Left cardiac atrium (tissue), 4 donors: ENCODE results near the gene LZTS3. TPM values are rescaled to one million over a fixed set of nuclear protein-coding genes. Genes with fewer than 3 reads are reported as not detected.
"Not testable (repeated sequence)": the region's sequence is repeated elsewhere in the genome, so short reads cannot be mapped to it uniquely, and the experiment has no call there.

Experiments
- ATAC-seq, 2 donors: fragments of 200-7000 bp; cut with Tn5 transposase; one replicate each; pipeline ENCODE4 v1.9.1; 2020; ENCODE audit warnings: mild to moderate bottlenecking in 2 of 2, moderate library complexity in 2 of 2
- DNase-seq: peaks from one replicate; pipeline ENCODE4 v3.0.0-alpha.2; 2020
- intact Hi-C, 2 donors: fragments of 100-400 bp; cut with DNase I; formaldehyde crosslinking; loops; one replicate each; pipeline versions ENCODE4 v1.14.1 to v1.15.1; 2022 to 2023
- total RNA-seq, 2 donors: library from RNA; stranded (reverse); fragmentation: NEBNext Ultra II Directional; extraction: Animal tissue kit (Norgen Biotek cat#: 25700); gene quantifications; one replicate each; pipeline ENCODE4 v1.2.1, GENCODE V29; 2021
- donor health status: DM: no; HTN: yes; CAD: no.
- donor health status: DM: no; HTN: yes; CAD: no; lungs with severe emphysema.
- donor health status: DM: yes; HTN: yes; CAD: no.
- donor health status: Dilated cardiomyopathy.

Gene LZTS3
- total RNA-seq, 2 donors from 2014 or later: 12.0 to 13.2 TPM

DNA sequence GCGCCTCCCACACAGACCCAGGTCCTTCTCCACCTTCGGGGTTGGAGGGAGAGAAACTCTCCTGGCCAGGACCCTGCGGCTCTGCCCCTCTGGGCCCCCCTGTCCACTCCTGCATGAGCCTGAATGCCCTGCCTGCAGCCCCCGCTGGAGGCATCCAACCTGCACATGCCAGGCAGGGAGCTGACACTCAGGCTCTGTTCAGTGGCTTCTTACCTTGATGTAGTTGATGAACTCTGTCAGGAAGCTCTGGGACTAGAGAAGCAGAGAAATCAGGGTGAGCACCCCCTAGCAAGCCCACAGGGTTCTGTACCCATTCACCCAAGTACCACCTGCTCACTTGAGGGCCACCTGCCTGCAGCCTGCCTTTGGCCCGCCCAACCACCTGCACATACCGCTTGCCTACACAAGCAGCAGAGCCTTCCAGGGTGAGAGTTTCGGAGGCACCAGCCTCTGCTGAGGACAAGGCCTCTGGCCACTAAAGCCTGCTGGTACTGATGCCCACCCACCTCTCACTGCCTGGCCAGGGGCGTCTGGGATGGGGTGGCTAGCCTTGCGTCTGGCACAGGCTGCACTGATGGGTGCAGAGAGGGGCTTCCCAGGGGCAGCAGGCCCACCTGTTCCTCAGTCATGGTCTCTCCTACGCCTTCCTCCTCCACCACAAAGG lies 21.4 kb upstream of the LZTS3 start:
- DNase-seq (no peak), ATAC-seq (no peak)
- intact Hi-C loops: no loop called here

DNA sequence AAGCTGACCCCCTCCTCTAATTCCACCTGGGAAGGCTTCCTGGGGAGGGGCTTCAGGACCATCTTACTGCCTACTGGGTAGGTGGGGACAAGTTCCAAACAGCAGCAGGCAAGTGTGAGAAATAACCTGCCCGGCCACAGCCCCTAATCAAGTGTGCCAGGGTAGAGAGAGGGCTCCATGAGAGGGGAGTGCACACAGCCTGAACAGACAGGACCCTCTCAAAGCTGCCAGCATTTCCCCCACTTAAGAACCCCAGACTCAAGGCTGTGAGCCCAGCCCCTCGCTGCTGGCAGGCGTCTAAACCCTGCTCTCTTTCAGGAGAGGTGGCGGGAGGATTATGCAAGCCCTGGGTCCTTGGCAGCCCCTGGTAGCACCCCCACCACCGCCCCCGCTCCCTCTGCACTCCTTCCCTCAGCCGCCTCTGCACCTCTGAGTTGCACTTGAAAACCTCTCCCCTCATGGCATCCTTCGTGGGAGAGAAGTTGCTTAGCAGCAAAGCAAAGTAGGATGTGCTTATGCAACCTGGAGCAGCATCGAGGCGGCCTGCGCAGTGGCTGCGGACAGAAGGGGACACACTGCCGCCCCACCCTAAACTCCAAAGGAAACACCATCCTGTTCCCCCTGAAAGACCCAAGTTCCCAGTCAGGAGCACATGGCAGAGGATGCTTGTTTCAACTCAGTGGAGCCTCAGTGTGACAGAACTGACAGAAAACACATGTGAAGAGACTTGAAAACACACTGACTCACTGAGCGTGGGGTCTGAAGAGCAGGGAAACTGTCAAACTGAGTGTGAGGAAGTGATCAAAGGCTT lies 20.7 kb upstream of the LZTS3 start:
- intact Hi-C loops: no loop called here
- DNase-seq: no peak
- no peak for ATAC-seq

DNA sequence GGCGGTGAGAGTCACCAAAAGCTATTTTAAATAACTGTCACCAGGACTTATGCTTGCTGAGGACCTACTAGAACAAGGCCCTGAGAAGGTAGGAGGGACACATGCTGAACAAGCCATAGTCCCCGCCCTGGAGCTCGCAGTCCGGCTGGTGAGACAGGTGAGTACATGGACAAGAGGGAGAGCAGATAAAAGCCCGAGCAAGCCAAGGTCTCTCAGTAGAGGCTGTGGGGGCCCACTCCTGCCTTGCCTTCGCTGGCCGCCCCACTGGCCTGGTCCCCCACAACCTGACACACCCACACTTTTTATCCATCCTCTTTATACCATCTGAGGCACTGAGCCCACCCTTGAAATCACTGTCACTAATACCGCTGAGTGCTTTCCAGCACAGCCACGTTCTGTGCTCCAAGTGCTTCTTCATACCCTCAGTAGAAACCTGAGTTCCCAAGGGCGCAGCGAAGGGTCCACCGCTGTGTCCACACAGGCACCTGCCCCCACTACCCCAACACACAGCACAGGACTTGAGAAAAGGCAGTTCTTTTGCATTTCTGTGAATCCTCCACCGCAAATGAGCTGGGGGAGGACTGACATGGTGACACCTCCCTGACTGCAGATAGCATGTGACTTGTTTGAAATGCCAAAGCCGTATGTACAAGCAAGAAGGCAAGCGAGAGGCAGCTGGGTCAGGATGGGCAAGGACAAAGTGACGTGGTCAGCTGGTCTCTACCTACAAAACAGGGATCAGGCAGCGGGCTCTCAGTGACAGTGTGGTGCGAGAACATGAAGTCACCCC lies 19.1 kb upstream of the LZTS3 start:
- DNase-seq: no peak
- ATAC-seq: no peak
- intact Hi-C loops: no loop called here

DNA sequence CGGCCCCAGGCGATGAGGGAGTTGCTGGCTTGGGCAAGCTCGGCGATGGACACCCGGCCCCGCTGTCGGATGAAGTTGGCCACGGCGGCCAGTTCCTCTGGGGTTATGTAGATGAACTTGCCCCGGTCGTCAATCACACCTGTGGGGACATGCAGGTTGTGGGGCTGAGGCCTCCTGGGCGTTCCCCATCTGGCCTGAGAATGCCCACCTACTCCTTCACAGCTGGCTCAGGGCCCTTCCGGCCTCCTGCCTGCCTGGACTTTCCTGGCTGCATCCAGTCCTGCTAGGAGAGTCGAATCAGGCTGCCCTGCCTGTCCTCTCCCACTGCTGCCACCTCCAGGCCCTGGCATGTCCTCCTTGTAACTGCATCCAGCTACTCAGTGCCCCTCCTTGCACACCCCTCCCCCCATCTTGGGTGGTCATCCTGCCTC lies 17.3 kb upstream of the LZTS3 start:
- intact Hi-C loops: no loop called here
- ATAC-seq (no peak), DNase-seq (no peak)

DNA sequence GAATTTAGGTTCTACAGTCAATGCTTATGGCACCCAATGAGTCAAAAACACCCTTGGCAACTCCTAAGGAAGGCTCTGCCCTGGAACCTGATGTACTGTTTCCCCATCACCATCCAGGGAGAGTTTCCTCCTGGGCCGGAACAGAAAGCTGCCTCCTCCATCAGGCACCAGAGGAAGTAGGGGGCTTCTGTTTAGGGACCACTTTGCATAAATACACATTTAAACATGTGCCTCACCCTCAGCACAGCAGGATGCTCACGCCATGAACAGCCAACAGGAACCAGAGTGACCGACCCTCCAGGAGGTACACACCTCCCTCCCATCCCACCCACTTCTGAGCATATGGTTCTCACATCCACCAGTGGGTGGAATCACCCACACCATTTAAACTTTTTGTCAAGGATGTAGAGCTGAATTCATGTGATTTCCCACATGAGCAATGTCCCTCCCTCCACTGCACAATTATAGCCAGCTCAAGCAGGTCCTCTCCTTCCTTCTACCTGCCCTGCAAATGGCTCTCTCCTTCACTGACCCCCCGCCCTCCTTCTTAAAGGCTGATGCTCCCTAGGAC lies 16.3 kb upstream of the LZTS3 start:
- DNase-seq (no peak), ATAC-seq (no peak)
- intact Hi-C loops: no loop called here

DNA sequence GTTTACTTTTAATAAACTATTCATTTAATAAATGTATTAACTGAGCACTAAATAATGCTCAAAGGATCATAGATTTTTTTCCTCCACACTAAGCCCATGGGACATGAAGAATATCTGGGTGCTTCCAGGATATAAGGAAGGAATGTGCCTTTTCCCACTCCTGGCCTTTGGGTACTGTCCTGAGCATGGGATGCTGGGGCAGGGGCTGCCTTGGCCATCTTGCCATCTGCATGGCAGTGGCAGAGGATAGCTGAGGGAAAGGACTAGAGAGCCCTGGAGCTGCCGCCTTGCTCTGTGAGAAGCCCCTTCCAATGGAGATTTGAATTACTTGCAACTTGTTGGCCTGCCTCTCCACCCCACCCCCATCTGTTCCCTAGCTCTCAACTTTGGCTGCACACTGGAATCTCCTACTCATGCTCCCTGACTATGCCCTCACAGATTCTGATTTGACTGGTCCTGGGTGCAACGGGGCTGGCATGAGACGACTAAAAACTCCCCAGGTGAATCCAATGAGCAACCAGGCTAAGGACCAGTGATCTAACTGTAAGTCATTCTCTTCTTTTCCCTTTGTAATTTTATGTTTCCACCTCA lies 15.6 kb upstream of the LZTS3 start:
- intact Hi-C loops: no loop called here
- DNase-seq: no peak
- no peak for ATAC-seq

DNA sequence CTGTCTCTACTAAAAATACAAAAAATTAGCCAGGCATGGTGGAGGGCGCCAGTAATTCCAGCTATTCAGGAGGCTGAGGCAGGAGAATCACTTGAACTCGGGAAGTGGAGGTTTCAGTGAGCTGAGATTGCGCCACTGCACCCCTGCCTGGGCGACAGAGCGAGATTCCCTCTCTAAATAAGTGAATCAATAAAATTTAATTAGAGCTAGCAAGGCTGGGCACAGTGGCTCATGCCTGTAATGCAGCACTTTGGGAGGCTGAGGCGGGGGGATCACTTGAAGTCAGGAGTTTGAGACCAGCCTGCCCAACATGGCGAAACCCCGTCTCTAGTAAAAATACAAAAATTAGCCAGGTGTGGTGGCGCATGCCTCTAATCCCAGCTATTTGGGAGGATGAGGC lies 14.5 kb upstream of the LZTS3 start:
- intact Hi-C loops, DNase-seq: not testable (repeated sequence)

DNA sequence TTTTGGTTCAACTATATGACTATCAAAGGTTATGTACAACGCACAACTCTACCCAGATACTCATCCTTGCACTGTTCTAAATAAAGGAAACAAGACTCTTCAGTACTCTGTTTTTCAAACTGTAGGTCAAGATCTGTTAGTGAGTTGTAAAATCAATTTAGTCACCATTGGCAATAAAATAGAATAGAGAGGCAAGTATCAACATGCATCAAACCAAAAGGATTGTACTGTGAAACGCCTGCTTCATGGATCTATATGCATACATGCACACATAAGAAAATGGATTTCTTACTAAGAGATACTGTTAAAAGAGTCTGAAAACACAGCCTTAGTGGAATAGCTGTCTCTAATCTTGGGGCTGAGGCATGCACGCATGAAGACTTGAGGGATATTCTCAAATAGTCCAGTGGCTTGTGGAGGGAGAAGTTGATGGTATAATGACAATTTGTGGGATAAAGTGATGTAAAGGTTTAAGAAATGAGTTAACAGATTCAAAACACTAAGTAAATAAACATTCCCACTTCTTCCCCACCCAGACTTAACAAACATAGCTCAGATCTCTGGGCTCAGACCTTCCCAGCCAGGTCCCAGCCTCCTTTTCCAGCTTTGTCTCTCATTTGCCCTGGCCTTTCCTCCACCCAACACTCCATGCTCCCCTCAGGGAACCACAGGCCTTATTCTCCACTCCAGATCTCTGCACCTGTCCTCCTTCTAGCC lies 10.7 kb upstream of the LZTS3 start:
- DNase-seq (no peak), ATAC-seq (no peak)
- intact Hi-C loops: no loop called here

More for the DNA sequence above, 14.5 kb upstream of the LZTS3 start:
- ATAC-seq: not testable (repeated sequence)

DNA sequence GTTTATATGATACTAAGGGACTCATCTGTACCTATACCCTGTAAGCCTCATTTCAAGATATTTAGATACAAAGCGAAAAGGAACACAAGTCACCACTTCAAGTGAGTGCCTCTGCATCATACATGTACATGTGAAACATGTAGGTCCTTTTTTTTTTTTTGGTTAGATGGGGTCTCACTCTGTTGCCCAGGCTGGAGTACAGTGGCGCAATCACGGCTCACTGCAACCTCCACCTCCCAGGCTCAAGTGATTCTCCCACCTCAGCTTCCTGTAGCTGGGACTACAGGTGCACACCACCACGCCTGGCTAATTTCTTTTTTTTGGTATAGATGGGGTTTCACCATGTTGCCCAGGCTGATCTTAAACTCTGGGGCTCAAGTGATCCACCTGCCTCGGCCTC lies 9.1 kb upstream of the LZTS3 start:
- DNase-seq, intact Hi-C loops, ATAC-seq: not testable (repeated sequence)

DNA sequence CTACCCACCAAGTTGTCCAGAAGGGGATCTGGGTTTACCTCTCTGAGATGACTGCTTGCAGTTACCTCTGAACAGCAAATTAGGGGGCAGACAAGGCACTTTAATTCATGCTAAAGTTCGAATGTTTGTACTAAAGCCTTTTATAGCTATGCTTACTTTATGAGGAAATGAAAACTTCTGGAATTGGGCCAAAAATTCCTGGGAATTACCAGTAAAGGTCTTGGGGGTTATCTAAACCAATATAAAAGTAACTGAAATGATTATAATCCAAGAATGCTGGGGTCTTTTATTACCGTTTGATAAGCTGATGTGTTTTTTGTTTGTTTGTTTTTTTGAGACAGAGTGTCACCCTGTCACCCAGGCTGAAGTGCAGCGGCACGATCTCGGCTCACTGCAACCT lies 7.9 kb upstream of the LZTS3 start:
- DNase-seq (no peak), ATAC-seq (no peak)
- intact Hi-C loops: no loop called here

DNA sequence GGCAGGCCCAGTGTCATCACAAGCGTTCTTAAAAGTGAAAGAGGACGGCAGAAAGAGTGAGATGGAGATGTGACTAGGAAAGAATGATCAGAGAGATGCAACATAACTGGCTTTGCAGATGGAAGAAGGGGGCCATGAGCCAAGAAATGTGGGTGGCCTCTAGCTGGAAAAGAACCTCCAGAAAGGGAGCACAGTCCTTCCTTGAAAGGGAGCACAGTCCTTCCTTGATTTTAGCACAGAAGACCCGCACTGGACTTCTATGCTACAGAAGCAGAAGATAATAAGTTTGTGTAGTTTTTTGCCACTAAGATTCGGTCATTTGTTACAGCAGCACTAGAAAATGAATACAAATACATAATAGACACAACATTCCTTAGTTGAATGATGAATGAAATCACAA lies 7.0 kb upstream of the LZTS3 start:
- ATAC-seq (no peak), DNase-seq (no peak)
- intact Hi-C loops: no loop called here

DNA sequence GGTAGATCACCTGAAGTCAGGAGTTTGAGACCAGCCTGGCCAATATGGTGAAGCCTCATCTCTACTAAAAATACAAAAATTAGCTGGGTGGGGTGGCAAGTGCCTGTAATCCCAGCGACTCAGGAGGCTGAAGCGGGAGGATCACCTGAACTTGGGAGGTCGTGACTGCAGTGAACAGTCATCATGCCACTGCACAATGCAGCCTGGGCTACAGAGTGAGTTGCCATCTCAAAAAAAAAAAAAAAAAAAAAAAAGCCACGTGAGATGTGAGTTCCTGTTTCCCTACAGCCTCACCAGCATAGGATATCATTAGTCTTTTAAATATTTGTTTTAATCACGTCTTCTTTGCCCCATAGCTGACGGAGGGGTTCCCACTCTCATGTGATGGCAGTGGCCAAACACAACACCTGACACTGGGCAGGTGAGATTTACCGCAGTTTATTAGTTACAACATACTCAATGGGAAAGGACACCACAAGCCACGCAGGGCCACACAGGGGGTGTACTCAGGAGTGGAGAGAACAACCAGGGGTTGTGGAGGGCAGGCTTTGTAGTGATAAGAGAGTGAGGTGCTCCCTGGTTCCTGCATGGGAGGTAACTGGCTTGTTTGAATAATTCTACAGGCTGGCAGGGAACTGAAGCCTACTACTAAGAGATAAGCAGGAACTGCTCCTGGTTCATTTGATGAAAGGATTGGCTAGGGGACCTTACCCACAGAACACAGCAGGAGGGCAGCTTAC lies 4.6 kb upstream of the LZTS3 start:
- ATAC-seq: no peak
- DNase-seq: no peak
- intact Hi-C loops: loop anchor here in 1 of 2 donors (10.0 kb wide), 1 partner anchor 227 kb away; the partner anchor contains the start of gene DNAAF9

DNA sequence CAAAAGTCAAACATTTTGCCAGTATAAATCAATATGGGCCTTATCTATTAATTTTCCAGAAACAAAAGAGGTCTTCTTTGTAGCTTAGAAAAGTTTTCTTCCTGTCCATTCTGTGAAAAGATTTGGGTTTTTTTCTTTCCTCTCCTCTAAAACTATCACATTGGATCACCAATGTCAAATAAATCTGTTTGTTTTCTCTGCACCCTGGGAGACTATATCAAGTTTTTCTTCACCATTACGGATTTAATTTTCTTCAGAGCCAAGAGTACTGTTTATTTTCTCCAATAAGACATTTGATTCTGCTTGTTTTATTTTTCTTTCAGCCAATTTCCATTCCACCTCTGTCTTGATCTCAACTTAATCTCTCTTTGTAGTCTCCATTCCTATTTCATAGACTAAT lies 1.9 kb upstream of the LZTS3 start:
- DNase-seq: no peak
- intact Hi-C loops: loop anchor here in 1 of 2 donors (10.0 kb wide), 1 partner anchor 230 kb away; the partner anchor contains the start of gene DNAAF9
- ATAC-seq: no peak

DNA sequence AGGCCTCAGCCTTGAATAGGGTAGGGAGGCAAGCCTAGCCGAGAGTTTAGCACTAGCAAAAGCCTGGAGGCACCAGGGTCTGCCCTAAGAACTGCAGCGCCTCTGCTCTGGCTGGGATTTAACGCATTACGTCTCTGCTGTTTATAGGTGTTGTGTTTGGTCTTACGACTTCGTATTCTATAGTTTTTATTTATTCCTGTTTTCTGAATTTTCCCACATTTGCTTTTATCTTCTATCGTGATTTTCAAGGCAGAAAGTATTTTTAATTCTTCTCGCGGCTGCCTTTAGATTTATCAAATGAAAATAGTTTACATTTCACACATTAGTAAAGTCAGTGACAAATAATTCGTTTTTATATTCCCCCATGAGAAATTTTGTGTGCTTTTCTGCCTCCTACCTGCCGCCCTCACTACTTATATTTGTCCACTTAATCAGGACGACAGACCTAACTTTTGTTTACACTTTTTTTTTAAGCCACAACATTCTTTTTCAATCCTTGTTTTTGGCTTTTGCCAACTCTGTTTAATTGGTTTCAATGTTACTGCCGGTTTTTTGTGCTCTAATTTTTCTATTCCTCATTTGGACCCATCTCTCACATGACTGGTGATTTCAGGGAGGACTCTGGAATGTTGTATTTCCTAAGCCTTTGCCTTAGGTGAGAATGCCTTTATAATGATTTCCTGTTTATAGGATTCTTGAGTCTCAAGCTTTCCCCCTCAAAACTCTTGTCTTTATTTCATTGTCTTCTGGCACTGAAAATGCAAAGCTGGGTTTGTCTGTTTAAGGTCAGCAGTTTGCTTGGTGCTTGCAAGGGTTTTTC lies 1.3 kb upstream of the LZTS3 start:
- ATAC-seq: no peak
- intact Hi-C loops: loop anchor here in 1 of 2 donors (10.0 kb wide), 1 partner anchor 230 kb away; the partner anchor contains the start of gene DNAAF9
- DNase-seq: no peak

DNA sequence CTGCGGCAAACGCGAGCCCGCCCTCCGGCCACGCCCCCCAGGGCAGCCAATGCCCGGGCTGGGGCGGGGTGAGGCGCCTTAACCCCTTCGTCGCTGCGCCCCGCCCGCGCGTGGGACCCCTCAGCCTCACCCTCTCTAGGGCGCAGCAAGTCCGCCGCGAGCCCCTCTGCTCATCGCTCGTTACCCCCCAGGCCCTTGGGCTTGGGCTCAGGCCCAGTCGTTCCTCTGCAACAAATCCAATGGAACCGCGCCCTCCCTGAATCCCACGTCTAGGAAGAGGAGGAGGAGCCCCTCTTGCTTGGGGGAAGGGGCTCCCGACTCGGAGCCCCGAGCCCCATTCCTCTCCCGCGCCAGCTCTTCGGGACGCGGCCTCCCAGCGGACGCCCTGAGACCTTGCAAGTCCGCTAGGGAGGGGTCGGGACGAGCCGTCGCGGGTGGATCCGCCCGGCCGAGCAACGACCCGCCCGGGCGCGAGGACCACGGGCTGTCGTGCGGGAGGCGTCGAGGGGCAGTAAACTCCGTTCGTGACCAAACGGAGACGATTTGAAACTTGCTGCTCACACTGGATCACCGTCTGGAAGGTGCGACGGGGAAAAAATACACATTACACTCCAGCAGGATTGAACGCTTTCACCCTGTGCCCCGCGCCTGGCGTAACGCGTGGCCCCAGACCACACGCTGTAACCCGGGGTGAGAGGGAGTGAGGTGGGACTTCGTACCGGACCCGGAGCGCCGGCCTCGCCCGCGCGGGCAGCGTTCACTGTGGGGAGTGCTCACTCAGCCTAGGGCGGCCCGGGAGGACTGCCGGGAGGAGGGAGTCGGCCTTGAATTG lies 477 bp upstream of the LZTS3 start:
- DNase-seq: peak; percentile 93
- intact Hi-C loops: loop anchor here in 1 of 2 donors (10.0 kb wide), 1 partner anchor 231 kb away; the partner anchor contains the start of gene DNAAF9
- peak; percentile 97 to 99 for ATAC-seq
